Measurements from ENCODE around the gene PELO. TPM values are rescaled to one million over a fixed set of nuclear protein-coding genes. Genes with fewer than 3 reads are reported as not detected.

PELO gene
- total RNA-seq, 4 donors from 2014 or later = 20.0 to 37.0 (median 23.3) TPM

DNA sequence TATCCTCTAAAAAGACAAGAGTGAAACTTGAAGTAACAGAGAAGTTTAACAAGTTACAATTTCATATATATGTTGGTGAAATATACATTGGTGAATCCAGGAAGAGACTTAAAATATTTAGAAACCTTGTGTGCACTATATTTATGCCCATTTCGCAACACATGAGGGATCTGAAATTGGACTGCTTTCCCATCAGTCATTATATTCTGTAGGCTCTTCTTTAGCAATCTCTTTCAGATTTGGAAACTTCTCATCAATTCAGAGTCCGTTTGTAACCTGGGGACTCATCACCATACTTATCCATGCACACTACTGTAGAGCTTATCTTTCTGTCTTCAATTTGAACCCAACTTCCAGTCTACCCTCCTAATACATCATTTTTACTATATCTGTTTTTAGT, 2.1 kb downstream of the PELO start:
- H3K36me3 ChIP-seq = no peaks in the 10 kb centered on the region
- H3K4me1 ChIP-seq = peaks cover 8 to 15% of the 10 kb centered on the region in 2 donors
- no peaks in the 10 kb centered on the region for H3K27me3 ChIP-seq
- intact Hi-C loops (cut with DNase I) = loop anchor here (2.0 to 10.0 kb wide), 2 partner anchors 75 to 127 kb away; no protein-coding TSS in a partner anchor
- peak overlapping the region in 2 of 3 donors; percentile 91 to 94 for H3K27ac ChIP-seq
- WGBS, 2 donors = 62 to 77% methylated on average over 2 of the region's 2 CpGs
- DNase-seq = no peak
- no peaks in the 10 kb centered on the region for H3K9me3 ChIP-seq
- TF ChIP-seq, protein P1, sequence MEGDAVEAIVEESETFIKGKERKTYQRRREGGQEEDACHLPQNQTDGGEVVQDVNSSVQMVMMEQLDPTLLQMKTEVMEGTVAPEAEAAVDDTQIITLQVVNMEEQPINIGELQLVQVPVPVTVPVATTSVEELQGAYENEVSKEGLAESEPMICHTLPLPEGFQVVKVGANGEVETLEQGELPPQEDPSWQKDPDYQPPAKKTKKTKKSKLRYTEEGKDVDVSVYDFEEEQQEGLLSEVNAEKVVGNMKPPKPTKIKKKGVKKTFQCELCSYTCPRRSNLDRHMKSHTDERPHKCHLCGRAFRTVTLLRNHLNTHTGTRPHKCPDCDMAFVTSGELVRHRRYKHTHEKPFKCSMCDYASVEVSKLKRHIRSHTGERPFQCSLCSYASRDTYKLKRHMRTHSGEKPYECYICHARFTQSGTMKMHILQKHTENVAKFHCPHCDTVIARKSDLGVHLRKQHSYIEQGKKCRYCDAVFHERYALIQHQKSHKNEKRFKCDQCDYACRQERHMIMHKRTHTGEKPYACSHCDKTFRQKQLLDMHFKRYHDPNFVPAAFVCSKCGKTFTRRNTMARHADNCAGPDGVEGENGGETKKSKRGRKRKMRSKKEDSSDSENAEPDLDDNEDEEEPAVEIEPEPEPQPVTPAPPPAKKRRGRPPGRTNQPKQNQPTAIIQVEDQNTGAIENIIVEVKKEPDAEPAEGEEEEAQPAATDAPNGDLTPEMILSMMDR (IDR thresholded peaks at IDR 0.05) = no peak
- TF ChIP-seq POLR2A (IDR thresholded peaks at IDR 0.05) = no peak
- no peak overlapping the region for H3K4me3 ChIP-seq (replicated peaks in 1 of 3)

- intact Hi-C loops (cut with DNase I) = no loop called here
- no peaks in the 10 kb centered on the region for H3K36me3 ChIP-seq
- no peak overlapping the region for H3K4me3 ChIP-seq (replicated peaks in 1 of 3)
- H3K27me3 ChIP-seq = no peaks in the 10 kb centered on the region
- WGBS, 2 donors = 81 to 90% methylated on average over 1 of the region's 1 CpG
- H3K27ac ChIP-seq = peak overlapping the region in 1 of 3 donors; percentile 91
- no peak for DNase-seq
- H3K9me3 ChIP-seq = no peaks in the 10 kb centered on the region
- no peak for TF ChIP-seq POLR2A (IDR thresholded peaks at IDR 0.05)
- TF ChIP-seq, protein P1 (IDR thresholded peaks at IDR 0.05) = no peak
- H3K4me1 ChIP-seq = peaks cover 21 to 31% of the 10 kb centered on the region in 2 donors
Observed at GRCh38 chr5:52791366-52791765, 3.6 kb downstream of the PELO start.

GRCh38 chr5:52794519-52794918, 6.8 kb downstream of the PELO start:
- H3K36me3 ChIP-seq = no peaks in the 10 kb centered on the region
- intact Hi-C loops (cut with DNase I) = no loop called here
- no peaks in the 10 kb centered on the region for H3K9me3 ChIP-seq
- DNase-seq = peak in 1 of 2 donors; percentile 14
- H3K27ac ChIP-seq = peak overlapping the region; percentile 53 to 98 (median 67)
- no peaks in the 10 kb centered on the region for H3K27me3 ChIP-seq
- TF ChIP-seq, protein P1 (IDR thresholded peaks at IDR 0.05) = no peak
- TF ChIP-seq POLR2A (IDR thresholded peaks at IDR 0.05) = no peak
- peaks cover 26 to 48% of the 10 kb centered on the region in 2 donors for H3K4me1 ChIP-seq
- WGBS, 2 donors = 19 to 22% methylated on average over 1 of the region's 1 CpG
- no peak overlapping the region for H3K4me3 ChIP-seq (replicated peaks in 1 of 3)

DNA sequence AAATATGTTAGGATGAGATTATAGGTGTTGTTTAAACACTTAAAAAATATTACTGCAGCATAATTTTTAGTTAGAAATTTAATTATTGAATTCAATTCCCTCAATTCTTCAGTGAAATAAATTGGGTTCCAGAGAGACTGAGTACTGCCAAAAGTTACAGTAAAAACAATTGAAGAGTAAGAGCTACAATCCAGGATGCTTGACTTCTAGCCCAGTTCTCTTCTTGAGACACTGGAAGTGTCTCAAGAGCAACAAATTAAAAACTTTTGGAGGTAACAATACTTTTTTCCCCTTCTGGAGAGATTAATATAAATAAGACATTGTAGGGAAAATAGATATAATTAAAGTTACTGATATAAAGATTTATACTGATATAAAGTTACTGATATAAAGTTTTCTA, 8.3 kb downstream of the PELO start:
- Histone ChIP-seq H3K27me3 (no peaks in the 10 kb centered on the region), H3K27ac (peak overlapping the region in 2 of 3 donors; percentile 67 to 98), H3K4me3 (replicated peaks in 1 of 3) (no peak overlapping the region), H3K36me3 (no peaks in the 10 kb centered on the region), H3K4me1 (peaks cover 28 to 54% of the 10 kb centered on the region in 2 donors), H3K9me3 (no peaks in the 10 kb centered on the region)
- intact Hi-C loops (cut with DNase I) = no loop called here
- DNase-seq = no peak
- TF ChIP-seq, protein P1 (IDR thresholded peaks at IDR 0.05) = no peak
- no peak for TF ChIP-seq POLR2A (IDR thresholded peaks at IDR 0.05)

GRCh38 chr5:52796516-52797103, 8.9 kb downstream of the PELO start:
- TF ChIP-seq, protein P1 (IDR thresholded peaks at IDR 0.05) = no peak
- TF ChIP-seq POLR2A (IDR thresholded peaks at IDR 0.05) = no peak
- WGBS, 2 donors = 81% methylated on average over 2 of the region's 2 CpGs
- intact Hi-C loops (cut with DNase I) = no loop called here

More at GRCh38 chr5:52796516-52797103, 8.9 kb downstream of the PELO start:
- no peaks in the 10 kb centered on the region for H3K27me3 ChIP-seq
- peaks cover 34 to 60% of the 10 kb centered on the region in 2 donors for H3K4me1 ChIP-seq
- H3K4me3 ChIP-seq (replicated peaks in 1 of 3) = no peak overlapping the region
- H3K9me3 ChIP-seq = no peaks in the 10 kb centered on the region
- H3K27ac ChIP-seq = peak overlapping the region; percentile 7 to 98 (median 67)
- H3K36me3 ChIP-seq = no peaks in the 10 kb centered on the region
- no peak for DNase-seq

All from thyroid gland (tissue), 4 donors.